Activated T-helper 1 cell treated with anti-CD3 and anti-CD28 coated beads, Interleukin-12 subunit alpha, Interleukin-12 subunit beta, Interleukin-2, Interleukin-4 antibody, amounts not matched to agents 30 ng/mL and 10 ng/mL and 1 ng/mL, durations not matched to agents 14 hours and 24 hours and 36 hours (primary cell): ENCODE results near the gene CHRFAM7A. TPM values are rescaled to one million over a fixed set of nuclear protein-coding genes. Genes with fewer than 3 reads are reported as not detected.
A peak's percentile ranks its signal among the peaks of the same experiment; 100 is the strongest.
"Not testable (repeated sequence)": the region's sequence is repeated elsewhere in the genome, so short reads cannot be mapped to it uniquely, and the experiment has no call there.

ENCODE experiments used
- DNase-seq: peaks from one replicate; pipeline ENCODE4 v3.0.0; 2021; ENCODE audit warnings: low spot score
- H3K27ac Mint-ChIP-seq: one replicate; pipeline ENCODE4 v1.8.0; 2021; ENCODE audit warnings: mild to moderate bottlenecking, mixed read lengths
- H3K27me3 Mint-ChIP-seq: one replicate; pipeline ENCODE4 v1.8.0; 2022; ENCODE audit warnings: mild to moderate bottlenecking, moderate library complexity, mixed read lengths; ENCODE audit not compliant: insufficient read depth
- H3K36me3 Mint-ChIP-seq: one replicate; pipeline ENCODE4 v1.8.0; 2021; ENCODE audit warnings: low read depth, mixed read lengths
- H3K4me1 Mint-ChIP-seq: one replicate; pipeline ENCODE4 v1.8.0; 2021; ENCODE audit warnings: low read depth, mixed read lengths
- H3K4me3 Mint-ChIP-seq: one replicate; pipeline ENCODE4 v1.8.0; 2021; ENCODE audit warnings: mild to moderate bottlenecking, moderate library complexity, mixed read lengths
- H3K9me3 Mint-ChIP-seq: one replicate; pipeline ENCODE4 v1.8.0; 2021; ENCODE audit warnings: mixed read lengths
- intact Hi-C: fragments of 100-400 bp; cut with micrococcal nuclease; formaldehyde crosslinking; loops from one replicate; pipeline ENCODE4 v1.15.1; 2024
- total RNA-seq: library from RNA; stranded (reverse); gene quantifications from 2 replicates; pipeline ENCODE4 v1.2.3, GENCODE V29; 2022

CHRFAM7A gene
- not detected in 2 replicates for total RNA-seq

- H3K4me3 Mint-ChIP-seq, H3K36me3 Mint-ChIP-seq, H3K27me3 Mint-ChIP-seq, intact Hi-C loops, H3K27ac Mint-ChIP-seq, H3K9me3 Mint-ChIP-seq, H3K4me1 Mint-ChIP-seq, DNase-seq: not testable (repeated sequence)
Observed at GRCh38 chr15:30392766-30393663, at the start of gene CHRFAM7A. Gene CHRFAM7A (minus strand): TSS chr15:30393540. CDS start chr15:30383351, 10,189 bp downstream.

DNA sequence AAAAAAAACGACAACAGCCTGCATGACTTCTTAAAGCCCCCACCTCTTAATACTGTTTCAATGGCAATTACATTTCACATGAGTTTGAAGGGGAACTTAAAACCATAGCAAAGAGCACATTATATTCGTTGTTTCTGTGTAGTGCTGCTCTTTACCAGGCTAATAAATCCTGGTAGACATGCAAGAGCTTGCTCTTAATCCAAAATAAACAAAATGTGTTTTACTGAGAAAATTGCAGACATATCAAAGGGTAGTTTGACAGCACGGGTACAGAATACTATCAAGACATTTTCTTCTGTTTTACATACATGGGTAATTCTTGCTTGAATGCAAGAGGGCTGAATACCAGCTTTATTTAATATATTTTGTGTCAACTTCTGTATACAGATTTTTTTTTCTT lies 45.0 kb upstream of the CHRFAM7A start:
- H3K27ac Mint-ChIP-seq, H3K36me3 Mint-ChIP-seq, DNase-seq, intact Hi-C loops, H3K4me1 Mint-ChIP-seq, H3K9me3 Mint-ChIP-seq, H3K4me3 Mint-ChIP-seq, H3K27me3 Mint-ChIP-seq: not testable (repeated sequence)

DNA sequence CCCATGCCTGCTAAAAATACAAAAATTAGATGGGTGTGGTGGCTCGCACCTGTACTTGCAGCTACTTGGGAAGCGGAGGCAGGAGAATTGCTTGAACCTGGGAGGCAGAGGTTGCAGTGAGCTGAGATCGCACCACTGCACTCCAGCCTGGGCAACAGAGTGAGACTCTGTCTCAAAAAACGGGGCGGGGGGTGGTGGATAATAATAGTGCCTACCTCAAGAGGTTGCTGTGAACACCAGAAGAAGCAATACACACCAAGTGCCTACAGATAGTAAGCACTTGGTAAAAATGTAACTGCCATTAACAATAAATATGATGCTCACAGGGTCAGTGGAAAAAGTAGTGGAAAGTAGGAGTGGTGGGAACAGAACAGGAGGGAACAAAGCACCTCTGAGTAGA lies 42.5 kb upstream of the CHRFAM7A start:
- H3K4me1 Mint-ChIP-seq, H3K4me3 Mint-ChIP-seq, H3K36me3 Mint-ChIP-seq, H3K27me3 Mint-ChIP-seq, intact Hi-C loops, DNase-seq, H3K9me3 Mint-ChIP-seq, H3K27ac Mint-ChIP-seq: not testable (repeated sequence)

GRCh38 chr15:30420723-30421122 lies 27.4 kb upstream of the CHRFAM7A start:
- H3K9me3 Mint-ChIP-seq, H3K27me3 Mint-ChIP-seq, H3K36me3 Mint-ChIP-seq, H3K4me3 Mint-ChIP-seq, H3K4me1 Mint-ChIP-seq, intact Hi-C loops, H3K27ac Mint-ChIP-seq, DNase-seq: not testable (repeated sequence)

DNA sequence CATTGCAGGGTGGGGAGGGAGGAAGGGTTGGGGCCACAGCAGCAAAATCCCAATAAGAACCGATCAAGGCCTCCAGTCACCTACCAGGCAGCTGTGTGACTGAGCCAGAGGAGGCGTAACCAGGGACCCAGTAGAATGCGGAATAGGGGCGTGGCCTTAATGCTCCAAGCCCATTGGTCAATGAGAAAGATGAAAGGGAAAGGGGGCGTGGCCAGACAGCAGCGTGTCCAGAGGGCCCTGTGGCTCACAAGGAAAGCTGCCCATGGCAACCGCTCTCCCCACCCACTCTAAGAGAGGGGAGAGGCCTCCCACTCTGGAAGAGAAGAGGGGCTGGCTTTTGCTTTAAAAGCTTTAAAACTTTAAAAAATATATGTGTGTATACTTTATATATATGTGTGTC lies 20.8 kb upstream of the CHRFAM7A start, which contains the start of gene GOLGA8R:
Gene GOLGA8R (minus strand): TSS at position 101 of the 400 bp plus-strand sequence. CDS start 98 bp downstream, at position 3.
- H3K9me3 Mint-ChIP-seq, H3K36me3 Mint-ChIP-seq, H3K27ac Mint-ChIP-seq, H3K27me3 Mint-ChIP-seq, H3K4me3 Mint-ChIP-seq, H3K4me1 Mint-ChIP-seq, intact Hi-C loops, DNase-seq: not testable (repeated sequence)

- H3K4me3 Mint-ChIP-seq, H3K27me3 Mint-ChIP-seq, intact Hi-C loops, H3K36me3 Mint-ChIP-seq, H3K9me3 Mint-ChIP-seq, H3K27ac Mint-ChIP-seq, DNase-seq, H3K4me1 Mint-ChIP-seq: not testable (repeated sequence)
Observed at GRCh38 chr15:30407636-30408035, 14.3 kb upstream of the CHRFAM7A start.

- H3K36me3 Mint-ChIP-seq, H3K4me3 Mint-ChIP-seq, H3K27me3 Mint-ChIP-seq, H3K27ac Mint-ChIP-seq, H3K4me1 Mint-ChIP-seq, intact Hi-C loops, H3K9me3 Mint-ChIP-seq: not testable (repeated sequence)
- peak; percentile 26 for DNase-seq
Observed at GRCh38 chr15:30398988-30399387, 5.6 kb upstream of the CHRFAM7A start.

DNA sequence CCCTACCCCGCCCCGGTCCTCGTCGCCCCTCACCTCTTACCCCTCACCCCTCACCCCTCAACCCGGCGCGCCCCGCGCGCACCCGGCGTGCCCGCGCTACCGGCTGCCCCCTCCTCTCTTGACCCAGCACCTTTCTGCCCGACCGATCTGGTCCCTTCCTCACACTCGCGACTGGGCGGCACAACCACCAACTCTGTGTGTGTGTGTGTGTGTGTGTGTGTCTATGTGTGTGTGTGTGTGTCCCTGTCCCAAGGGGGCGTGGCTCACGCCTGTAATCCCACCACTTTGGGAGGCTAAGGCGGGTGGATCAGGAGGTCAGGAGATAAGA lies 288 bp upstream of the CHRFAM7A start:
- H3K4me3 Mint-ChIP-seq, H3K4me1 Mint-ChIP-seq, intact Hi-C loops, H3K36me3 Mint-ChIP-seq, H3K27me3 Mint-ChIP-seq, H3K27ac Mint-ChIP-seq, H3K9me3 Mint-ChIP-seq, DNase-seq: not testable (repeated sequence)

DNA sequence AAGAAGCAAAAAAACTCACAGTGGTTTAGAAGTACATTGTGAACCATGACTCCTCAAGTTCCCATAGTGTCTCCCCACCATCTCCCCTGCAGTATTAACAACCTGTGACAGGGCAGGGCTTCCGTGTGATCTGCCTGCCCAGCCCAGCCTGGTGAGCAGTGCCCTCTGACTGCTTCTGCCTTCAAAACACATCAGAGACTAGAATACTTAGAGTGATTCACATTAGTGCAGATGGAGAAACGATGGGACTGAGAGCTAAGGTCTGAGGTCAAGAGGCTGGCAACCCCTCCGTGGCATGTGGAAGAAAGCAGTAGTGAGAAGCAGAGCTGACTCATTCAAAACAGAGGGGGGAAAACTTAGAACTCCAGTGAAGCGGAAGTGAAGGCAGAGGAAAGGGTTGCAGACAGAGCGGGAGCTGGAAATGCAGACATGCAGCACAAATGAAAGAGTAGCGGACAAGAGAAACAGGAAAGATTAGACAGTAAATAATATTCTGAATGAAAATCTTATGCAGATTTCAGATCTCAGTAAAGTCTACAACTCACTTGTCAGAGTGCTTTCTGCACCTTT lies 6.9 kb downstream of the CHRFAM7A start:
- H3K4me3 Mint-ChIP-seq, H3K9me3 Mint-ChIP-seq, H3K27ac Mint-ChIP-seq, intact Hi-C loops, H3K27me3 Mint-ChIP-seq, H3K4me1 Mint-ChIP-seq, H3K36me3 Mint-ChIP-seq, DNase-seq: not testable (repeated sequence)

DNA sequence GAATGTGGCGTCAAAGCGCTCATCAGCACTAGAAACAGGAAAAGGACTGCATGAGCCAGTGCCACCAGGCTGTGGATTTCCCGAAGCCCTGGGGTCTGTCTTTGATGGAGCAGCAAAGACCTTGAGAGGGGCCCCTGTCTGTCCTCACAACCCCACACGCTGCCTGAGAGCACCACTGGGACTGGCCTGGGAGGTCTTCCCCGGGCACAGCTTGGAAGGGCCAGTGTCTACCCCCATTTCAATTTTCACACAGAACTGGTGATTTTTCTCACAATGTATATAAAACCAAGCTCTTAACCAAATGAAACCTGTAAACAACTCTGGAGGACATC lies 16.3 kb downstream of the CHRFAM7A start:
- H3K36me3 Mint-ChIP-seq, H3K9me3 Mint-ChIP-seq, H3K27ac Mint-ChIP-seq, H3K4me3 Mint-ChIP-seq, H3K4me1 Mint-ChIP-seq, intact Hi-C loops, H3K27me3 Mint-ChIP-seq, DNase-seq: not testable (repeated sequence)

- DNase-seq, H3K27me3 Mint-ChIP-seq, intact Hi-C loops, H3K9me3 Mint-ChIP-seq, H3K27ac Mint-ChIP-seq, H3K4me1 Mint-ChIP-seq, H3K36me3 Mint-ChIP-seq, H3K4me3 Mint-ChIP-seq: not testable (repeated sequence)
Observed at GRCh38 chr15:30376375-30377081, 16.8 kb downstream of the CHRFAM7A start.

DNA sequence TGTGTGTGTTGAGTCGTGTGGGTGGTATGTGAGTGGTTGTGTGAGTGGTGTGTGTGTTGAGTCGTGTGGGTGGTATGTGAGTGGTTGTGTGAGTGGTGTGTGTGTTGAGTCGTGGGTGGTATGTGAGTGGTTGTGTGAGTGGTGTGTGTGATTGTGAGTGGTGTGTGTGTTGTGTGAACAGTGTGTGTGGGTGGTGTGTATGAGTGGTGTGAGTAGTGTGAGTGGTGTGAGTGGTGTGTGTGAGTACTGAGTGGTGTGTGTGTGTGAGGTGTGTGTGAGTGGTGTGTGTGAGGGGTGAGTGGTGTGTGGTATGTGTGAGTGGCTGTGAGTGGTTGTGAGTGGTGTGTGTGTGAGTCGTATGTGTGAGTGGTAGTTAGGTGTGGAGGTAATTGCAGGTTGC lies 17.5 kb downstream of the CHRFAM7A start:
- H3K27me3 Mint-ChIP-seq, H3K36me3 Mint-ChIP-seq, H3K9me3 Mint-ChIP-seq, H3K27ac Mint-ChIP-seq, DNase-seq, H3K4me3 Mint-ChIP-seq, intact Hi-C loops, H3K4me1 Mint-ChIP-seq: not testable (repeated sequence)

- H3K27ac Mint-ChIP-seq, H3K4me3 Mint-ChIP-seq, H3K36me3 Mint-ChIP-seq, H3K9me3 Mint-ChIP-seq, H3K27me3 Mint-ChIP-seq, DNase-seq, intact Hi-C loops, H3K4me1 Mint-ChIP-seq: not testable (repeated sequence)
Observed at GRCh38 chr15:30374862-30375261, 18.5 kb downstream of the CHRFAM7A start.
